GM12892 (cell line): Measurements from ENCODE around the gene POLN.

Source experiments
- POLR2A ChIP-seq: IDR thresholded peaks from 2 replicates; pipeline ENCODE4 v1.6.1; 2011; ENCODE audit warnings: low read depth, low read length, control low read depth
- POLR2AphosphoS5 ChIP-seq: IDR thresholded peaks from 2 replicates; pipeline ENCODE4 v1.6.1; 2011; ENCODE audit warnings: low read depth, low read length, control low read depth
- TAF1 ChIP-seq: IDR thresholded peaks from 2 replicates; pipeline ENCODE4 v1.6.1; 2011; ENCODE audit warnings: low read depth, mild to moderate bottlenecking, control low read depth, low read length, borderline replicate concordance

DNA sequence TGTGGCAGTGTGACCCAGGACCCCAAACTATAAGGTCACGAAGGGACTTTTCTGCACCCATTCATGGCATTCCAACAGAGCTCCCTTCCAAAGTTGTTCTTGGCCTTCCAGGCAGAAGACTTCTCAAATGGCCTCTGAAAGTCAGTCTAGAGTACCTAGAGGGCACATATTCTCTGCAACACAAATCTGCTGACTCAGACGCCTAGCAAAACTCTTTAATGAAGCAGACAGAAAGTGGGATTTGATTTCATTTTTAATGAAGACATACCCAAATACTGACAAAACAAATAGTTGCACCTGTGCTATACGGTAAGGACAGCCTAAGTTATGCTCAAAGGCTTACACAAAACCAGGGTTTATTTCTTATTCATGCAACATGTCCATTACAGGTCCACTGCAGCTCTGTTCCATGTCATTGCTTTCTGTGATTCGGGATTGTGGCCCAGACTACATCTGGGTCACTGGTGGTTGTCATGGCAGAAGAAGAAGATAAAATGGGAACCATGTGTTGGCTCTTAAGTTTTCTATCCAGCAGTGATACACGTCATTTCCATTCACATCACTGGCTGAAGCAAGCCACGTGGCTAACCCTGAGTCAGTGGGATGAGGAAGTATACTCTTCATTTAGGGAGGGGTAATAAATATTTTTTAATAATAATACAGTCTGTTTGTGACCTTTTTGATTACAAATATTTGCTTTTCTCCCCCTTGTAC is 125.1 kb downstream of the POLN start:
- no peak for TF ChIP-seq POLR2A
- TF ChIP-seq POLR2AphosphoS5 = no peak
- TF ChIP-seq TAF1 = no peak
